CD4-positive, alpha-beta T cell treated with Interferon alpha-2 for 1 hour (primary cell): ENCODE measurements around the gene MMS22L.
"Not testable (repeated sequence)": the region's sequence is repeated elsewhere in the genome, so short reads cannot be mapped to it uniquely, and the experiment has no call there.

Experiments
- DNase-seq, 2 donors: peaks; one replicate each; pipeline ENCODE4 v3.0.0-alpha.2; 2020 to 2022

The MMS22L gene

DNA sequence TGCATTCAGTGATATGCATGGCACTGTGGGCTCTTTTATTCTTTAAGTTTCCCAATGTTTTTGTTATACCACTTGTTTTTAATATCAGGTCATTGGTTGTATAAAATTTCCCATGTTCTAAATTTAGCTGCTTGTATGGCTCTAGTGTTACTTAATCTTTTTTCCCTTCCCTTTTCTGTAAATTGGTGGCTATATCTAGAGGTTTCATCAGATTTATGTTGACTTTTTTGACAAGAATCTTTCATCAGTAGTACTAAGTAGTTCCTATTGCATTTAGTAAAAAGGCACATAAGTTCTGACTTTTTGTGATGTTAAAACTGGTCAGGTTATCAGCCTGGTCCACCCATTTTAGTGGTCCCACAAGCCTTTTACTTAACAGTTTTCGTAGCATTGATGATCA is 51.1 kb downstream of the MMS22L start:
- no peak for DNase-seq

- DNase-seq: no peak
Observed at GRCh38 chr6:97222903-97223302, 60.1 kb downstream of the MMS22L start.

DNA sequence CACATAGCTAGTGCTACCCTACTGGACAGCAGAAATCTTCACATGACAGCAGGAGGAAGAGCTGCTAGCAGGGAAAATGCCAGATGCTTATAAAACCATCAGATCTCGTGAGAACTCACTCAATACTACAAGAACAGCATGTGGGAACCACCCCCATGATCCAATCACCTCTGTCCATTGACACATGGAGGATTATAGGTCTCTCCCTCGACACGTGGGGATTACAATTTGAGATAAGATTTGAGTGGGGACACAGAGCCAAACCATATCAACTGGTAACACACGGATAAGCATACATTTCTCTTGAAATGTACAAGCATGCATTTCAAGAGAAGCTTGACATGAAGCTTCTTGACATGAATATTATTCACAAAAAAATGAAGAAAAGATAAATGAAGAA is 64.1 kb downstream of the MMS22L start:
- DNase-seq: no peak

DNA sequence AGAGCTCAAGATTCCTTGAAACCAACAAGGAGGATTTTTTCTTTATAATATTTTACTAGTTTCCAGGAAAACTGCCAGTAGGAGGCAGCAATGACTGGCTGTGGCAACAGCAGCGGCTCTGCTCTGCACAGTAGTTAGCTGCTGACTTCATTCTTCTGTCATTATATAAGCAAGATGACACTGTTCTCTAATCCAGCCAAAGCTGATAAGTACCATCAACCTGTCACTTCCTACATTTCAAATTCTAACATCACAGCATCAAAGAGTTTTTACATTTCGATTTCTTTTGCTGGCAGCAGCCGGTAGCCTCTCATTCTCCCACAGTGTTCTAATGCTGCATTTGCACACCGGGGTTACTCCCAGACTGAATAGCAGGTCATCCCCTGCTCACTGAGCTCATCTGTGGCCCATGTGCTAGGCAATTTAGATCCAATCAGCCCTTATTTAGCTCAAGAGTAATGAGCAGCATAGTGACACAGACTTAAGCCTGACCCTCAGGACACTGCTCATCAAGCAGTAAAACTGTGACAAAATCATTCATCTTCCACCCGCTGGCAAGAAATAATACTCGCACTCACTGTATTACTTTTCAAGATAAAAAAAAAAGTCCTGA is 67.8 kb downstream of the MMS22L start:
- DNase-seq: peak in 1 of 2 donors; percentile 11

DNA sequence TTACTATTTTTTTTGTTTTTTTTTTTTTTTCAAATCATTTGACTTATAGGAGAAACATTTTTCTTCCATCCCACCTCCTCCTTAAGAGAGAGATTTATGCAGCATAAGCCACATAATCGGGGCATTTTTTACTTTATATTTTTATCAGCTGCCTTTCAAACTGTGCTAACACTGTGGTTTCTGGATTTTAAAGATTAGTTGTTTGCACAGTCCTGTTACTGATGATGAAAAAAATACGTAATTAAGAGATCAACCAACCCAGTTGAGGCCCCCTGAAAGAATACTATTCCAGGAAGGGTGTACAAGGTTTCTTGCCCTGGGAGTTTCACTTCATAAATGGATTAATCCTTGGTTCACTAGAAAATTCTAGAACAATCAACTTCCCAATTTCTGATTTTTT is 68.3 kb downstream of the MMS22L start:
- no peak for DNase-seq

DNA sequence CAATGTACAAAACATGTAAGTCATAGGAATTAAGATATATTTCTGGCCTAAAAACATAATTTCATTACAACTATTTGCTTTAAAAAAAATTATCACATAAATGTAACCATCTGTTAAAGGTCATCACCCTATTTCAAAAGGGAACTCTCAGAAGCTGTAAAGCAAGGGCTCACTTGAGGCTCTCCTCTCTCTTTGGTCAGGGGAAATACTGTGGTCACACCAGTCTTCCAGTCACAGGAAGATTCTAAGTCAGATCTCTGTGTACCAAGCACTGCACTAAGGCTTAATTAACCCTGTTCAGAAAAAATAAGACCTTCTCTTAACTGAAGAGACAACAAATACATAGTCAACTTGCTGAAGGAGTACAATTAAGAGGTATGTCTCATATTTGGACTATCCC is 75.6 kb downstream of the MMS22L start:
- no peak for DNase-seq

DNA sequence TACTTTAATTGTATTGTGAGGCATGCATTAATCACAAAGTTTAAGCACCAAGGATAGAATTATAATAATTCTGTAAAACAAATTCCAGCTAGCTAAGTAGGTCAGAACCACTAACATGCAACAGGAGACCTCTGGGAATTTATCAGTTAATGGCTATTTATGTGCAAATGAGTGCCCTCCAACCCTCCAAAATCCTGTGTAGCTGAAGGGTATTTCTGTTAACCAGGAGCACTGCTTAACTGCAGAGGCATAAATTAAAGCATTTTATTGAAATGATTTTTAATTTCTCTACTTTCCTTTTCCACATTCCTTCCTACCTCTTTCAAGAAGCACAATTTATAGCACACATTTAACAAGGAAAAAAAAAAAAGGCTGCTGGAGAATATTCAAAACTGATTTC is 77.0 kb downstream of the MMS22L start:
- DNase-seq: no peak

GRCh38 chr6:97203343-97203742 is 79.7 kb downstream of the MMS22L start:
- no peak for DNase-seq

- no peak for DNase-seq
Observed at GRCh38 chr6:97198046-97198565, 84.9 kb downstream of the MMS22L start.

- DNase-seq: no peak
Observed at GRCh38 chr6:97195117-97195516, 87.9 kb downstream of the MMS22L start.

- DNase-seq: no peak
Observed at GRCh38 chr6:97189767-97190166, 93.2 kb downstream of the MMS22L start.

DNA sequence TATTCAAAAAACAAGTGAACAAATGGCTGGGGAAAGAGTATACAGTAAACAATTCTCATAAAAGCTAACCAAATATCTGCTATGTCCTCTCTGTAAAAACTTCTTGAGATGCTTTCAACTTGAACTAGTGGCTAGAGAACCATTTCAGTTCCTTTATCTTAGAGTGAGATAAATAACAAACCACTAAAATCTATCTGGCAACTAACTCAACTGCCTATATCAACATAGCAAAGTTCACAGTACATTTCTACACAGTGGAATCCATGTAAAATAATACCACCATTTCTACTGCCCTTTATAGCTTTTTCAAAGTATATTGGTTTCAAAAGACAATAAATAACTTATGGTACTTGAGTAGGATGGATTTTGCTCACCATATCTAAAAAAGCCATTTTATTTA is 95.1 kb downstream of the MMS22L start:
- DNase-seq: no peak

- peak; percentile 56 to 70 for DNase-seq
Observed at GRCh38 chr6:97186416-97186999, 96.5 kb downstream of the MMS22L start.

GRCh38 chr6:97177905-97178304 is 105.1 kb downstream of the MMS22L start:
- no peak for DNase-seq

- DNase-seq: no peak
Observed at GRCh38 chr6:97176468-97176867, 106.5 kb downstream of the MMS22L start.

- no peak for DNase-seq
Observed at GRCh38 chr6:97175806-97176205, 107.2 kb downstream of the MMS22L start.

DNA sequence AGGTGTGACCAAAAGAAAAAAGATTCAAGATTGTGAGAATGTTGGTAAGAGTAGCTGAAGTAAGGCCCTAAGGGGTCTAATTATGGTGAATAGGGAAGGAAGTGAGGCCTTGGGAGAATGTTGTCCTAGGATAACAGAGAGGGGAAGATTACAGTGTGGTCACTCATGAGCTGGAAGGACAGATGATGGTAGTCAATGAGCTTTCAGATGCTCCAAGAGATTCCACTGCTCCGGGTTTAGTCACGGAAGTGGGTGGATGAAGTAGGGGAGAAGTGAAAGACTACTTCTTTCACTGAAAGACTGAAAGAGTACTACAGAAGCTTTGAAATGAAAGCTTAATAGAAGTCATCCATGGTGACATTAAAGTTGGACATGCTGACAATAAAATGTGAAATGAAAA is 108.5 kb downstream of the MMS22L start:
- DNase-seq: no peak

GRCh38 chr6:97160280-97160679 is 122.7 kb downstream of the MMS22L start:
- DNase-seq: no peak

- DNase-seq: not testable (repeated sequence)
Observed at GRCh38 chr6:97155447-97155846, 127.6 kb downstream of the MMS22L start.

- DNase-seq: no peak
Observed at GRCh38 chr6:97154015-97154414, 129.0 kb downstream of the MMS22L start.

- no peak for DNase-seq
Observed at GRCh38 chr6:97151601-97152000, 131.4 kb downstream of the MMS22L start.

GRCh38 chr6:97150932-97151331 is 132.1 kb downstream of the MMS22L start:
- no peak for DNase-seq

GRCh38 chr6:97147421-97147820 is 135.6 kb downstream of the MMS22L start:
- DNase-seq: no peak

DNA sequence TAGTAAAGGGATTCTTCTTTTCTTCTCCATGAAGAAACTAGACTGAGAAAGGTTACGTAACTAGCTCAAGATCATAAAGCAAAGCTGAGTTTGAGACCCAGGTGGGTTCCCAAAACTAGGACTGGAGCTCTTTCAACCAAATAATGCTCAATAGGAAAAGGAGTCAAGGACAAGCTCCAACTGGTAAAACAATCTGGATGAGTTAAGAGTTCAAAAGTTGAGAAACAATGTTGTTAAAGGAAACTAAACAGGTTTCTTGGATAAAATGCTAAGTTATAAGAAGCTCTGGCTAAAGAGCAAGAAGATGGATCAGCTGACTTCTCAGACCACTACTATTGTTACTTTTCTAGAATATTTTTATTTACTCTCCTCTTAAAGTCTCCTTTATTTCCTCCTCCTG is 137.3 kb downstream of the MMS22L start:
- DNase-seq: no peak

- no peak for DNase-seq
Observed at GRCh38 chr6:97141756-97142155, 141.3 kb downstream of the MMS22L start.
